Measurements from ENCODE around the gene FAM163B.

The FAM163B gene

DNA sequence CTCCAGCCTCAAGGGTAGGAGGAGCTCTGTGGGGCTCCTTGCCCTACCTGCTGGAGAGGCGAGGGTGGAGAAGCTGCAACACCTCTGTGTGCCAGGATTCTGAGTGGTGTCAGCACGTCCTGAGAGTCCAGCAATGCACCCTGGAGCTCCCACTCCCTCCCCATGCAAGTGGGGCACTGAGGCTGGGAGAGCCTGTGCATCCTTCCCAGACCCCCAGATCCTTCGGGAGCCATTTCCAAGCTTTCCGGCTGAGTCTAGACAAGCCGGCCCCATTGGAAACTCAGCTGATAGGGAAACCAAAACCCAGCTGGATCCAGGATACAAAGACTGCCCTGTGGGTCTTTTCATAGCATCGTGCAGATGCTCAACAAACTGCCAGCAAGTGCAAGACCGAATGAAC lies 1.8 kb downstream of the FAM163B start:
- H3K9me3 Mint-ChIP-seq = no peaks in the 10 kb centered on the region
- no peak overlapping the region for H3K27ac Mint-ChIP-seq
- TF ChIP-seq, protein P1, sequence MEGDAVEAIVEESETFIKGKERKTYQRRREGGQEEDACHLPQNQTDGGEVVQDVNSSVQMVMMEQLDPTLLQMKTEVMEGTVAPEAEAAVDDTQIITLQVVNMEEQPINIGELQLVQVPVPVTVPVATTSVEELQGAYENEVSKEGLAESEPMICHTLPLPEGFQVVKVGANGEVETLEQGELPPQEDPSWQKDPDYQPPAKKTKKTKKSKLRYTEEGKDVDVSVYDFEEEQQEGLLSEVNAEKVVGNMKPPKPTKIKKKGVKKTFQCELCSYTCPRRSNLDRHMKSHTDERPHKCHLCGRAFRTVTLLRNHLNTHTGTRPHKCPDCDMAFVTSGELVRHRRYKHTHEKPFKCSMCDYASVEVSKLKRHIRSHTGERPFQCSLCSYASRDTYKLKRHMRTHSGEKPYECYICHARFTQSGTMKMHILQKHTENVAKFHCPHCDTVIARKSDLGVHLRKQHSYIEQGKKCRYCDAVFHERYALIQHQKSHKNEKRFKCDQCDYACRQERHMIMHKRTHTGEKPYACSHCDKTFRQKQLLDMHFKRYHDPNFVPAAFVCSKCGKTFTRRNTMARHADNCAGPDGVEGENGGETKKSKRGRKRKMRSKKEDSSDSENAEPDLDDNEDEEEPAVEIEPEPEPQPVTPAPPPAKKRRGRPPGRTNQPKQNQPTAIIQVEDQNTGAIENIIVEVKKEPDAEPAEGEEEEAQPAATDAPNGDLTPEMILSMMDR (IDR thresholded peaks at IDR 0.05; ENCODE audit: unreplicated experiment in 3 of 3) = no peak
- H3K4me1 Mint-ChIP-seq = no peaks in the 10 kb centered on the region
- no peak overlapping the region for H3K4me3 Mint-ChIP-seq
- no peaks in the 10 kb centered on the region for H3K36me3 Mint-ChIP-seq (ENCODE audit: low read depth)
- H3K27me3 Mint-ChIP-seq (ENCODE audit: low read depth) = peaks cover 77% of the 10 kb centered on the region

DNA sequence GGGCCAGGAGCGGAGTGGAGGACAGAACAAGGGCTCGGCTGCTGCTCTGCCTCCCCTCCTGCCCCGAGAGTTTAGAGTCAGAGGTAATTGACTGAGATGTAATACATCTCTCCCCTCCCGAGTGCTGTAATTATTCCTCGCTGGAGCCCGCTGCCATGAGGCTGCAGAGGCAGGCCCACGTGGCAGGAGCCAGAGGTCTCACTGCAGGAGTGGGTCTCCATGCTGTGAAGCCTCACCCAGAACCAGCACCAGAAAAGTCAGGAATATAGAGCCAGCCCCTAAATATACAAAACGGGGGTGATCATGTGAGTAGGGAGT lies 2.5 kb downstream of the FAM163B start:
- no peaks in the 10 kb centered on the region for H3K36me3 Mint-ChIP-seq (ENCODE audit: low read depth)
- H3K9me3 Mint-ChIP-seq = no peaks in the 10 kb centered on the region
- H3K27ac Mint-ChIP-seq = no peak overlapping the region
- H3K4me1 Mint-ChIP-seq = no peaks in the 10 kb centered on the region
- TF ChIP-seq, protein P1 (IDR thresholded peaks at IDR 0.05; ENCODE audit: unreplicated experiment in 3 of 3) = no peak
- peaks cover 74% of the 10 kb centered on the region for H3K27me3 Mint-ChIP-seq (ENCODE audit: low read depth)
- H3K4me3 Mint-ChIP-seq = no peak overlapping the region

DNA sequence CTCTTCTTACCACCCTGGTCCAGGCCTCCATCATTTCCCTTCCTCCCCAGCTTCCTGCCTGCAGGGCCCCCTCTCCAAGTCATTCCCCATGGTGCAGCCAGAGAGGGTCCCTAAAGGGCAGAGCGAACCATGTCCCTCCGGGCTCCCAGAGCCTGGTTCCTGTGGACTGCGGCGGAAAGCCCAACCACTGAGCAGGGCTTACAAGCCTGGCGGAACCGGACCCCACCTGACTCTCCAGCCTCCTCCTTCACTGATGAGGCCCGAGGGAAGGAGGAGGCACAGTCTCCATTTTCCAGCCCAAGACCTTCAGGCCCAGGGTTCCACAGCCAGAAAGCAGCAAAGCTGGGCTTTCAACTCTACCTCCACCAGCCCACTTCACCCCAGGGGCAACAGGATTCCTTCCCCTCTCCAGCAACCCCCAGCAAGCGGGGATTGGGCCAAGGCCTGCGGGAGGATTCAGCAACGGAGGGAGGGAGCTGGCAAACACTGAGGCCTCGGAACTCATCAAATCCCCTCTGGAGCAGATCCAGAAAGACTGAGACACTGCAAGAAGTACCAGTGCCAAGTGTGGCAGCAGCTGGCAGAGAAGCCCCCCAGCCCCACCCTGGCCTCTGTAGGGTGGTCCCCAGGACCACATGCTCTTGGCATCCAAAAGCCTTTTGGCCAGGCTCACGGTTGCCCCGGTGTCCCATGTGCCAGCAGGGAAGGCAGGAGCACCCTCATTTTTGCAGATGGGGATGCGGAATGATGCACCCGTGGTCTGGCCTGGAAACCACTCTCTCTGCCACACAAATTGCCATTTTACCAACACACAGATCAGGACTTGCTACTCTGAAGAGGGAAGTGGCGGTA lies 3.1 kb downstream of the FAM163B start:
- Mint-ChIP-seq H3K9me3 (no peaks in the 10 kb centered on the region), H3K36me3 (ENCODE audit: low read depth) (no peaks in the 10 kb centered on the region), H3K4me1 (no peaks in the 10 kb centered on the region), H3K27me3 (ENCODE audit: low read depth) (peaks cover 68% of the 10 kb centered on the region), H3K4me3 (no peak overlapping the region), H3K27ac (no peak overlapping the region)
- TF ChIP-seq, protein P1 (IDR thresholded peaks at IDR 0.05; ENCODE audit: unreplicated experiment in 3 of 3) = no peak

DNA sequence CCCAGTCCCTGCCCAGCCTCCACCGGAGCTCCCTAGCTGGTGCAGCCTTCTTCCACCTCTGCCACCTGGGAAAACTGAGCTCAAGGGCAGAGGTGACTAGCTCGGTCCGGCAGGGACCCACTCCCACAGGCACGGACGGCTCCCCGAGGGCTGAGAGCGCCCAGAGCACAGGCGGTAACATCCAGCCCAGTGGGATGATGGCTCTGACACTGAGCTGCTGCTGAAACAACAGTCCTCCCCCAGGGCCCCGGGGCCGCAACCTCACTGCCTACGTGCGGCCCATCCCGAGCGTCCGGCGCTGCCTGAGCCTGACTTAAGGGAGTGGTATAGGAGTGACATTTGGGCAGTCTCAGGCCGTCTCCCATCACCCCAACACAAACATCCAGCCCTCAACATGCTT lies 3.7 kb downstream of the FAM163B start:
- Mint-ChIP-seq H3K27ac (no peak overlapping the region), H3K4me1 (no peaks in the 10 kb centered on the region), H3K27me3 (ENCODE audit: low read depth) (peaks cover 62% of the 10 kb centered on the region), H3K4me3 (no peak overlapping the region), H3K36me3 (ENCODE audit: low read depth) (no peaks in the 10 kb centered on the region), H3K9me3 (no peaks in the 10 kb centered on the region)
- TF ChIP-seq, protein P1 (IDR thresholded peaks at IDR 0.05; ENCODE audit: unreplicated experiment in 3 of 3) = no peak

DNA sequence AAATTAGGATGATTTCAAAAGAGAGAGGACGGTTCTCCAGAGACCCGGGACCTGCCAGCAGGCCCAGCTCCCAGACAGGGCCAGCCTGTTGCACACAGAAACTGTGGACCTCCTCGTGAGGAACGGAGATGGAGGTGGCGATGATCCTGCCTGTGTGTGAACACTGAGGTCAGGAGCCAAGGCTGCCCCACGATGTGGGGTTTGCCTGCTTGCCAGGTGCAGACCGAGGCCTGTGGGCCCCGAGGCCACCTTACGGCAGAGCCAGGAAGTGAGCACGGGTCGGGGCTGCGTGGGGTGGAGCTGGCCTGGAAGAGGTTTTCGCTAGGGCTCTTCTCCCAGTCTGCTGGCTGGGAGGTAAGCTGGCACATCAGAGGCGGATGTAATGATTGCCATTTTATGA lies 4.3 kb downstream of the FAM163B start:
- no peak overlapping the region for H3K27ac Mint-ChIP-seq
- no peak overlapping the region for H3K4me3 Mint-ChIP-seq
- H3K9me3 Mint-ChIP-seq = no peaks in the 10 kb centered on the region
- TF ChIP-seq, protein P1 (IDR thresholded peaks at IDR 0.05; ENCODE audit: unreplicated experiment in 3 of 3) = no peak
- H3K27me3 Mint-ChIP-seq (ENCODE audit: low read depth) = peaks cover 56% of the 10 kb centered on the region
- H3K36me3 Mint-ChIP-seq (ENCODE audit: low read depth) = no peaks in the 10 kb centered on the region
- H3K4me1 Mint-ChIP-seq = no peaks in the 10 kb centered on the region

DNA sequence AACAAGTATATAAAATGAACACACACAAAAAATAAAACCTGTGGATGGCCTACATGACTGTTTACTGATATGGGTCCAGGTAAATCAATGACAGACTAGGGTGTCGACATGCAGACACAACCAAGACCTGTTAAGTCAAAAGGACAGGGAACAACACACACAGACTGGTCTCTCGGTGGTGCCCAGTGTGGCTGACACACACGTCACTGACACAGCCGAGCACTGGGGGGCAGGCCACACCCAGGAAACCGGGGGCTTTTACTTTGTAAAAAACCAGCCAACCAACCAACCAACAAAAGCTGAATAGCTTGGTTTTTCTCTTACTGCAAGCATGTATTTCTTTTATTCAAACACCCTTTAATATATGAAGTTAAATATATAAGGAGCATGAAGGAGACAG lies 5.0 kb downstream of the FAM163B start:
- Mint-ChIP-seq H3K36me3 (ENCODE audit: low read depth) (no peaks in the 10 kb centered on the region), H3K27ac (no peak overlapping the region), H3K27me3 (ENCODE audit: low read depth) (peaks cover 50% of the 10 kb centered on the region), H3K4me3 (no peak overlapping the region), H3K9me3 (no peaks in the 10 kb centered on the region), H3K4me1 (no peaks in the 10 kb centered on the region)
- TF ChIP-seq, protein P1 (IDR thresholded peaks at IDR 0.05; ENCODE audit: unreplicated experiment in 3 of 3) = no peak

All from nephron (organoid).